Stimulated activated CD4-positive, alpha-beta T cell treated with anti-CD3 and anti-CD28 coated beads, TNF-alpha, amount 100 ng/mL, for 1 hour (primary cell): ENCODE results near the gene FKTN.

ENCODE experiments used
- DNase-seq, 3 donors: peaks; one replicate each; pipeline ENCODE4 v3.0.0-alpha.2; 2020; ENCODE audit warnings: low read depth in 3 of 3, low spot score in 1 of 3

FKTN gene

DNA sequence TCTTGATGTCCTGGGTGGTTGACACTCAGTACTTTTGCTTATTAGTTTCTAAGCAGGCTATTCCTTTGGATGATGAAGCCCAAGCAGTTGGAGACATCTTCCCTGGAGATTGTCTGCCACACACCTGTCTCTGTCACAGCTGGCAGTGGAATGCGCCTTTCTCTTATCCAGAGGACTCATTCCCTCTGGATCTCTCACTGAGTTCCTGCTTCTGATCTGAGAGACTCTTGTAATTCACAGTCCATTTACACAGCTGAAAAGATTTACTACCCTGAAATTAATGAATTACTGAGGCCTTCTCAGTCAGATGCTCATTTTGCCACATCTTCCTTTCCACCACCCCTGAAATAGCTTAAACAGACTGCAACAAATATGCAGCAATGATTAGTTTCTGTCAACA lies 120.2 kb downstream of the FKTN start:
- no peak for DNase-seq

DNA sequence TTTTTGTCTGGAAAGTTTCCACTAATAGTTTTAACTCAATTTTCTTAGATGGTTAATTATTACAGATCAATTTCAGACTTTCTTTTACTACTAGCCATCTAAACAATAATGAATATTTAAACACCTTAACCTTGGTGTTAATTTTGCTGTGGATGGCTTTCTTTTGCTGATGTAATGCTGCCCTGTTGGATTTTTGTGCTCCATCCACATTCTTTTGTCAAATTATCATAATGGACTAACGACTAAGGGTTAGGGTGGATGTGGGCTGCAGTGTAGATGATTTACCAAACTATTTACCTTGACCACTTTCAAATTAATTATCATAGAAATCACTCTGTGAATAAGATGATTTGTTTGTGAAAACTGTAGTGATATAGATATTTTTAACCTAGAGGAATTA lies 120.8 kb downstream of the FKTN start:
- DNase-seq, result no peak

DNA sequence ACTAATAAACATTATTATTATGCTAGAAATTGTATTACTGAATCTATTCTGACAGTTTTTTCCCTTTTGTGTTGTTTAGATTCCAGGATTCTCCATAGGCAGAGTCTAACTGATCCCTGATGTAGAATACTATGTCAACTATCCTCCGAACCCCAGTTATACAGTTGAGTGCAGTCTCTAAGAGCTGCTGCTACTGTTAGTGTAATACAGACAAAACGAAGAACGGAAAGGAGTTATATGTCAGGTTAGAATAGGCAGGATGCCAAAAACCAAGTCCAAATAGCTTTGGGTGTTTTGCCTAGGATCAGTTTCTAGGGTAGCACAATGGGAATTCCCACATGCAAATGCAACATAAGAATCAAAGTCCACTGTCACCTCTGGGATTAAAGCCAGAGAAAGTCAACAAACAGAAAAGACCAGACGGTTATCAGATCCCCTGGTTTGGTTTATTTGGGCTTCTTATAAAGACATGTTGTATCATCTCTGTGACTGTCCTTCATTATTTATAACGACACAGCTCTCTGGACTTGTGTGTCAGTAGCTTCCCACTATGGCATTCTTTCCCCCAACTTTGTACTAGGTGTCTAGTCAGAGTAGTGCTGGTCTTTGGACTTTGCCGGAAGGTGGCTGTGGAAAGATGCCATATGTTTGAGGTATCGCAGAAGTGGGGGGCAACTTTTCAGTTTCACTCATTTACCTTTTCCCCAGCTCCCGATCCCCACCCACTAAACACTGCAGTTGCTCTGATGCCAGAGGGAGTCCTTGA lies 121.5 kb downstream of the FKTN start:
- no peak for DNase-seq

DNA sequence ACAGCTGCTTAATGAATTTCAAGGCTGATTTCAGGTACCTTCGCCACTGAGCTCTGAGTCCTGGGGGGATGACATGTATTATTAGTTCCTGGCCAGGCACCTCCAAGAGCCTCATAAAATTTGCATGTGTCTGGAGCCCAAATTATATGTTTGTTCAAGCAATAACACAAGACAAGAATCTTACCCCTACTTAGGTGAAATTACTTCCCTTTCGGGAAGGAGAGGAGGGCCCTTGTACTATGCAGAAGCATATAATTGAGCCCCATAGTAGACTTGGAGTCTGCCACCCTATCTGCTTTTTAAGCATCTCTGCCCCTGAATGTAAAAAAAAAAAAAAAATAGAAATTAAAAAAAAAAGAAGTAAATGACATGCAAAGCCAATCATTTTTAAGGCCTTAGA lies 123.4 kb downstream of the FKTN start:
- DNase-seq, result no peak

DNA sequence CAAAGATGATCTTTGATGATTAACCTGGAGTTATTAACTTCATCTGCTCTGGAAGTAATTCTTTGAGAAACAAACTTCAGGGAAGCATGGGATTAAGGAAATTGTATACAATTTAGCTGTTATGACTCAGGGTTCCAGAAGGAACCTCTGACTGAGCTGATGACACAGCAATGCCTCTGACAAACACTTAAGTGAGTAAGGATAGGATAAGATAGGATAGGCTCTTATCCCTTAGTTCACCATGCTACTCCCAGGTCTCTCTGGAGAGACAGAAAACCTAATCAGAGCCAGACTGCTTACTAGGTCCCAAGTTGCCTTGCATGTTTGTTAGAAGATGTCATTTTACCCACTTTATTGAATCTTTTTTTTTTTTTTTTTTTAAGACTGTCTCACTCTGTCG lies 123.8 kb downstream of the FKTN start:
- DNase-seq, result no peak

DNA sequence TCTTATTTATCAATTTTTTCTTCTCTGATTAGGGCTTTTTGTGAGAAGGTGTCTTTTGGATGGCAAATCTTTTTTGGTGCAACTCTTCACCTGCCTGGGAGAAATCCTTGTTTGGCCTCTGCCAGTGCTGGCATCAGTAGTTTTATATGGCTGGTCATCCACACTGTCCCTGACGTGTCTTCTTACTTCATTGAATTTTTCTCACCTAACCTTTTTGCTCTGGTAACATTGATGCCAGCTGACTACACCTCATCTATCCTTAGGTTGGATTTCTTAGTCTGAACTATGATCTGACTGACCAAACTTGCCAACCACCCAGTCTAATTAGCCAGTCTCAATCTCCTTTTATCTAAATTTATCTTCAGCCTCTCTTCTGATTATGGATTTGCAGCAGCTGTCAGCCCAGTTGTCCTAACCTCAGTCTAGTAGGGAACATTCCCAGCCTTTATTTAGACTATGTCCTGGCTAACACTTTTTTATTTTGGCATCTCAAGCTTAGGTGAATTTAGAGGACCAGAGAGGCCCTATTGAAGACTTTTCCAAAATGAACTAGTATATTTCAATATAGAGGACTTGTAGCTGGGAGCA lies 125.9 kb downstream of the FKTN start:
- no peak for DNase-seq

DNA sequence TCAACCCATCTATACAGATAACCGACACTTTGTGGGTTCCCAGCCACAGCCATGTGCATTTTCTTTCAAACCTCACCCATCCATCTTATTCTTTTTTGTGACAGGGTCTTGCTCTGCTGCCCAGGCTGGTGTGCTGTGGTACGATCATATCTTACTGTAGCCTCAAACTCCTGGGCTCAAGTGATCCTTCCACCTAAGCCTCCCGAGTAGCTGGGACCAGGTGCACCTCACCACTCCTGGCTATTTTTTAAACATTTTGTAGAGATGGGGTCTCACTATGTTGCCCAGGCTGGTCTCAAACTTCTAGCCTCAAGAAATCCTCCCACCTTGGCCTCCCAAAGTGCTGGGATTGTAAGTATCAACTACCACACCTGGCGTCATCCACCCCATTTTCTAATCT lies 129.0 kb downstream of the FKTN start:
- DNase-seq, result no peak
